ENCODE measurements around the gene ACP2.

Gene ACP2

DNA sequence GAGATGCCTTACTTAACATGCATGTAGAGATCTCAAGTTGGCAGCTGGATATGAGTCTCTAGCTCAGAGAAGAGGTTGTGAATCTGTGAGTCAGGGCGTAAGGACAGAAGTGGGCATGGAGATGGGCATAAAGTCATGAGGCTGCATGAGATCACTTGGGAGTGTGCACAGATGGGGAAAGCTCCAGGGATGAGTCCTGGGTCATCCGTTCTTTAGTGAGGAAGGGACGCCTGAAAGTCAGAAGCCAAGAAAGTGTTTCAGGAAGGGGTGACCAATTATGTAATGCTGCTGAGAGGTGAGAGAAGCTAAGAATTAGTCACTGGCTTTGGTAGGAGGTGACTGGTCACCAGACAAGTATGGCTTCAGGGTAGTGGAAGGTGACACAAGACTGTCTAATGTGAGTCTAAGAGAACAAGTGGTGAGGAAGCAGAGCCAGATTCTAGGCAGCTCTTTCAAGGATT lies 6.7 kb downstream of the ACP2 start:
- TF ChIP-seq, protein P1, sequence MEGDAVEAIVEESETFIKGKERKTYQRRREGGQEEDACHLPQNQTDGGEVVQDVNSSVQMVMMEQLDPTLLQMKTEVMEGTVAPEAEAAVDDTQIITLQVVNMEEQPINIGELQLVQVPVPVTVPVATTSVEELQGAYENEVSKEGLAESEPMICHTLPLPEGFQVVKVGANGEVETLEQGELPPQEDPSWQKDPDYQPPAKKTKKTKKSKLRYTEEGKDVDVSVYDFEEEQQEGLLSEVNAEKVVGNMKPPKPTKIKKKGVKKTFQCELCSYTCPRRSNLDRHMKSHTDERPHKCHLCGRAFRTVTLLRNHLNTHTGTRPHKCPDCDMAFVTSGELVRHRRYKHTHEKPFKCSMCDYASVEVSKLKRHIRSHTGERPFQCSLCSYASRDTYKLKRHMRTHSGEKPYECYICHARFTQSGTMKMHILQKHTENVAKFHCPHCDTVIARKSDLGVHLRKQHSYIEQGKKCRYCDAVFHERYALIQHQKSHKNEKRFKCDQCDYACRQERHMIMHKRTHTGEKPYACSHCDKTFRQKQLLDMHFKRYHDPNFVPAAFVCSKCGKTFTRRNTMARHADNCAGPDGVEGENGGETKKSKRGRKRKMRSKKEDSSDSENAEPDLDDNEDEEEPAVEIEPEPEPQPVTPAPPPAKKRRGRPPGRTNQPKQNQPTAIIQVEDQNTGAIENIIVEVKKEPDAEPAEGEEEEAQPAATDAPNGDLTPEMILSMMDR (IDR thresholded peaks at IDR 0.05; ENCODE audit: extremely low read depth, missing control alignments): no peak
- no peak for DNase-seq (ENCODE audit: low spot score)

DNA sequence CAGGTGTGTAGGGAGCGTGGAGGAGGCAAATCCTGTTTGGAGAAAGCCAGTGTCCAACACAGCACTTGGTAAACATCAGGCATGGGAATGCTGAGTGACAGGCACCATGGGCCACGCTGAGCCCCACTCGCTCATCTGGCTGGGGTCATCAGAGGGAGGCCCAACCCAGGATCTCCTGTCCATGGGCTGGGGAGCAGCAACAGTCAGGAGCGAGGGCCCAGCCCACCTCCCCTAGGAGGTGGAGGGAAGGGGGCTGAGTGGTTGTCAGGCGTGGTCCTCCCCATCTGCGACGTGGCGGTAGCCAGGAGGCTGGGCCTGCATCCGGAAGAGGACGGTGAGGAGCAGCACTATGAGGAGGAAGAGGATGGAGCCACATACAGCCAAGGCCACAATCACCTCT lies 8.8 kb downstream of the ACP2 start:
- TF ChIP-seq, protein P1 (IDR thresholded peaks at IDR 0.05; ENCODE audit: extremely low read depth, missing control alignments): no peak
- DNase-seq (ENCODE audit: low spot score): no peak

DNA sequence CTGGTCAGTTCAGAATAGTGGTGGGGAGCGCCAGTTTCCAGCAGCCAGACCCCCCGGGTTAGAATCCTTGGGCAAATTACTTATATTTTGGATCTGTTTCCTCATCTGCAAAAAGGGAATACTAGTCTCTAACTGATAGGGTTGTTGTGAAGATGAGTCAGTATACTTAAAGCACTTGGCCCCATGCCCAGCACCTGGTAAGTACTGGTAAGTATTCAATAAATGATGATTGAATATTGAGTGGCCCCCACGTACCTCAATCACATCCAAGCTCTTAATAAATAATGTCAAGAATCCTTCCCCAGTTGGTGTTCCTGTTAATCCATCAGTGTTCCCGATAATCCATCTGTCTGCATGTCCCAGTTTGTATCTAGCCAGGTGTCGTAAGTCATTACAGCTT lies 12.1 kb downstream of the ACP2 start:
- TF ChIP-seq, protein P1 (IDR thresholded peaks at IDR 0.05; ENCODE audit: extremely low read depth, missing control alignments): no peak
- no peak for DNase-seq (ENCODE audit: low spot score)

DNA sequence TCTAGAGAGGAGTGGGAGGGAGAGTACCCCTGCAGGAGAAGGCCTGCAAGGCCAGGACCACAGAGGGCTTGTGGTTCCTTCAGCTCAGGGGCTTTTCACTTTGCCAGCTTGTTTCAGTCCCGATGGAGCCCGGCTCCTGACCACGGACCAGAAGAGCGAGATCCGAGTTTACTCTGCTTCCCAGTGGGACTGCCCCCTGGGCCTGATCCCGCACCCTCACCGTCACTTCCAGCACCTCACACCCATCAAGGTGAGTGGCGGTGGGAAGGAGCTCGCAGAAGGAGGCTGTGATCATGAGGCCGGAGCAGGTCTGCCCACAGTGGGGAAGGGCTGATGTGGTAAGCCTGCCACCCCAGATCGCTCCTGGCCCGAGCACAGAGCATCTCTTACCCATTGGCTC lies 13.5 kb downstream of the ACP2 start:
- TF ChIP-seq, protein P1 (IDR thresholded peaks at IDR 0.05; ENCODE audit: extremely low read depth, missing control alignments): no peak
- no peak for DNase-seq (ENCODE audit: low spot score)

DNA sequence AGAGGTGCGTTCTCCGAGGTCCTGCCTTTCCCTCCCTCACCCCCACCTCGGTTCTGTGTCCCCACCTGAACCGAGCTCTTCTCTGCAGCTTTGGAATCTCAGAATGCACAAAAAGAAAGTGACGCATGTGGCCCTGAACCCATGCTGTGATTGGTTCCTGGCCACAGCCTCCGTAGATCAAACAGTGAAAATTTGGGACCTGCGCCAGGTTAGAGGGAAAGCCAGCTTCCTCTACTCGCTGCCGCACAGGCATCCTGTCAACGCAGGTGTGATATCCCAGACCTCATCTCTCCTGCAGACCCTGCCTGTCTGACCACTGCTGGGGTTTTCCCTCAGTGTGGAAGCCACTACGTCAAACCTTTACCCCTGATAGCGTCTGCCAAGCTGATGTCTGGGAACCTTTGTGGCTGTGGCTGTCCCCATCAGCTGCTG lies 13.9 kb downstream of the ACP2 start:
- DNase-seq (ENCODE audit: low spot score): no peak
- TF ChIP-seq, protein P1 (IDR thresholded peaks at IDR 0.05; ENCODE audit: extremely low read depth, missing control alignments): no peak

DNA sequence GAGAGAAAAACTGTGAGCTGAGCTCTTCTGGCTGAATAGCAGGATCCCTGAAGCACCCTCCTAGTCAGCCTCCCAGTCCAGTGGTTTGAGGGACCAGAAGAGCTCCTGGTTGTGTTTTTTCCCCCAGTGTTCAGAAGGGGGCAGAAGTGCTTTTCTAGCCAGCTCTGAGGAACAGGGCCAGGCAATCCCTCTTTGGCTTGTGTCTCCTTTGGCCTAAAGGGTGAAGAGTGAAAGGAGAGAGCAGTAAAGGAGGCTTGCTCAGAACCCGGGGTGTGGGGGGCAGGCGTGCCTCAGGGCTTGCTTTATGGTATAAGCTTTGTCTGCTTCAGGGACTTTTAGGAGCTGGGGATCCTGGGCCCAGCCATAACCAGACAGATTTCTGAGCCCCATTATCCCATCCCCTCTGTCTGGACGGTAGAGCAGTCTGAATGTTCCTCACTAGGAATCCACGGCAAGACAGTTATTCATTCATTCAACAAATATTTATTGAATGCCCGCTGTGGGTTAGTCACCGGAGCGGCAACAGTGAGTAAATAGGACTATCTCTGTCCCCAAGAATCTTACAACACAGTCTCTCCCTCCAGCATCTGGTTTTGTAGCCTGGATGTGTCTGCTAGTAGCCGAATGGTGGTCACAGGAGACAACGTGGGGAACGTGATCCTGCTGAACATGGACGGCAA lies 14.5 kb downstream of the ACP2 start:
- TF ChIP-seq, protein P1 (IDR thresholded peaks at IDR 0.05; ENCODE audit: extremely low read depth, missing control alignments): no peak
- DNase-seq (ENCODE audit: low spot score): no peak

DNA sequence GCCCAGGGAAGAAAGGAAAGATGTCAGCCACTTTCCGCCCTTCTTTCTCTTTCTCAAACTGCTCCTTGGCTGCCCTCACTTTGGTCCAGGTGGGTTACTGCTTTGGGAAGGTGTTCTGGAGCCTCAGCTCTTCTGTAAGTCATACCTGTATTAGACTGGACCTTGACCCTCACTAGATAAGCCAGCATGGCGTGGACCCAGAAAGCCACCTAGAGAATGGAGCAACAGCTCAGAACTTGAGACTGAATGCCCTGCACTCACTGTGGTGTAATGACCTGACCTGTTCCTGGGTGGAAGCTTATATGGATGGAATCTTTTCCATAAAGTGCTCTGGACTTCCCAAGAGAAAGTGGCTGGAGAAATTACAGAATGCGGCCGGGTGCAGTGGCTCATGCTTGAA lies 15.6 kb downstream of the ACP2 start:
- no peak for DNase-seq (ENCODE audit: low spot score)
- TF ChIP-seq, protein P1 (IDR thresholded peaks at IDR 0.05; ENCODE audit: extremely low read depth, missing control alignments): no peak

Data from GM20000 (cell line).